MM.1S (cell line): ENCODE measurements around the gene GSE1.

ENCODE experiments used
- DNase-seq: peaks from one replicate; pipeline ENCODE4 v3.0.0-alpha.2; 2015
- H2AFZ ChIP-seq: fragments of 300-600 bp; sonication (generic); 2 replicates; pipeline ENCODE4 v1.6.0; 2016; ENCODE audit warnings: antibody characterized with exemption, low read length
- H3F3A ChIP-seq: fragments of 300-600 bp; sonication (generic); 2 replicates; pipeline ENCODE4 v1.6.1; 2016; ENCODE audit warnings: mild to moderate bottlenecking, antibody characterized with exemption, low read length, moderate library complexity, mixed read lengths; ENCODE audit not compliant: insufficient read depth
- H3K27ac ChIP-seq: fragments of 300-600 bp; sonication (generic); 2 replicates; pipeline ENCODE4 v1.5.1; 2016; ENCODE audit warnings: mild to moderate bottlenecking, low read length
- H3K27me3 ChIP-seq: fragments of 300-600 bp; sonication (generic); replicated peaks from 2 replicates; pipeline ENCODE4 v1.6.0; 2016; ENCODE audit warnings: low read length; ENCODE audit not compliant: insufficient read depth
- H3K36me3 ChIP-seq: fragments of 300-600 bp; sonication (generic); replicated peaks from 2 replicates; pipeline ENCODE4 v1.6.1; 2016; ENCODE audit warnings: mild to moderate bottlenecking, low read length, mixed read lengths; ENCODE audit not compliant: insufficient read depth
- H3K4me1 ChIP-seq: fragments of 300-600 bp; sonication (generic); 2 replicates; pipeline ENCODE4 v1.6.1; 2016; ENCODE audit warnings: low read length, mixed read lengths
- H3K4me2 ChIP-seq: fragments of 300-600 bp; sonication (generic); 2 replicates; pipeline ENCODE4 v1.6.0; 2016; ENCODE audit warnings: low read depth, low read length
- H3K4me3 ChIP-seq: fragments of 300-600 bp; sonication (generic); 2 replicates; pipeline ENCODE4 v1.5.1; 2016; ENCODE audit warnings: low read length, mixed read lengths
- H3K79me2 ChIP-seq: fragments of 300-600 bp; sonication (generic); 2 replicates; pipeline ENCODE4 v1.6.1; 2016; ENCODE audit warnings: mixed run types, low read length, mixed read lengths
- H3K9ac ChIP-seq: fragments of 300-600 bp; sonication (generic); 2 replicates; pipeline ENCODE4 v1.6.1; 2016; ENCODE audit warnings: low read length, mixed read lengths
- H3K9me2 ChIP-seq: fragments of 300-600 bp; sonication (generic); replicated peaks from 2 replicates; pipeline ENCODE4 v1.6.1; 2016; ENCODE audit warnings: mild to moderate bottlenecking, low read length, mixed read lengths; ENCODE audit not compliant: insufficient read depth
- H3K9me3 ChIP-seq: fragments of 300-600 bp; sonication (generic); replicated peaks from 2 replicates; pipeline ENCODE4 v1.6.1; 2016; ENCODE audit warnings: mild to moderate bottlenecking, low read length, mixed read lengths; ENCODE audit not compliant: insufficient read depth
- H4K20me1 ChIP-seq: fragments of 300-600 bp; sonication (generic); 2 replicates; pipeline ENCODE4 v1.6.1; 2016; ENCODE audit warnings: mild to moderate bottlenecking, low read length, moderate library complexity, mixed read lengths; ENCODE audit not compliant: insufficient read depth
- EZH2 ChIP-seq: fragments of 300-600 bp; sonication (generic); optimal IDR thresholded peaks from 2 replicates; pipeline ENCODE3; 2017; ENCODE audit warnings: low read depth, mild to moderate bottlenecking, antibody characterized with exemption, low read length, mixed read lengths
- EZH2phosphoT487 ChIP-seq: fragments of 300-600 bp; sonication (generic); IDR thresholded peaks from 2 replicates; pipeline ENCODE4 v1.6.1; 2018; ENCODE audit warnings: antibody characterized with exemption, low read length
- TF ChIP-seq, protein P1 (sequence below): fragments of 300-600 bp; sonication (generic); IDR thresholded peaks from 2 replicates; pipeline ENCODE4 v1.5.1; 2016; ENCODE audit warnings: antibody characterized with exemption, low read length, mixed read lengths

The GSE1 gene

DNA sequence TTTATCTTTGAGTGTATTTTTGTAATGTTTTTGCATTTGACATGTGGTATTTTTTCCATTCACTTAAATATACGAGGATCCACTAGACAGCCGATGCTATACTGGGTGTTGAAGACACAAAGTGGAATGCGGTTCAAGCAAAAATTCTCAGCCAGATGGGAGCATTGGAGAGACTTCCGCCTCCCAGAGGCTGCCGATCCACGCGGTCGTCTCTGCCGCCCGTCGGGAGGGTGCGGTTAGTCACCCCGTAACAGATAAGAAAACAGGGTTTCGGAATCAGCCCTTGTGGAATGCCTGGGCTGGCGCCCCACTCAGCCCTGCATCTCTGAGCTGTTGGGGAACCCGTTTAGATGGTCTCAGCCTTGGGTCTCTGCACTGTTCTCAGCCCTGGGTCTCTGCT, 7.3 kb downstream of the GSE1 start:
- Histone ChIP-seq H3K79me2 (peaks cover 79% of the 10 kb centered on the region), H3K9me3 (no peaks in the 10 kb centered on the region), H3F3A (no peaks in the 10 kb centered on the region), H3K4me2 (no peak overlapping the region), H3K4me3 (no peak overlapping the region), H3K27me3 (no peaks in the 10 kb centered on the region), H3K27ac (no peak overlapping the region), H3K36me3 (no peaks in the 10 kb centered on the region), H3K9me2 (no peaks in the 10 kb centered on the region), H3K9ac (no peak overlapping the region), H2AFZ (no peak overlapping the region), H3K4me1 (no peaks in the 10 kb centered on the region), H4K20me1 (no peaks in the 10 kb centered on the region)
- TF ChIP-seq EZH2, result no peak
- TF ChIP-seq, protein P1, sequence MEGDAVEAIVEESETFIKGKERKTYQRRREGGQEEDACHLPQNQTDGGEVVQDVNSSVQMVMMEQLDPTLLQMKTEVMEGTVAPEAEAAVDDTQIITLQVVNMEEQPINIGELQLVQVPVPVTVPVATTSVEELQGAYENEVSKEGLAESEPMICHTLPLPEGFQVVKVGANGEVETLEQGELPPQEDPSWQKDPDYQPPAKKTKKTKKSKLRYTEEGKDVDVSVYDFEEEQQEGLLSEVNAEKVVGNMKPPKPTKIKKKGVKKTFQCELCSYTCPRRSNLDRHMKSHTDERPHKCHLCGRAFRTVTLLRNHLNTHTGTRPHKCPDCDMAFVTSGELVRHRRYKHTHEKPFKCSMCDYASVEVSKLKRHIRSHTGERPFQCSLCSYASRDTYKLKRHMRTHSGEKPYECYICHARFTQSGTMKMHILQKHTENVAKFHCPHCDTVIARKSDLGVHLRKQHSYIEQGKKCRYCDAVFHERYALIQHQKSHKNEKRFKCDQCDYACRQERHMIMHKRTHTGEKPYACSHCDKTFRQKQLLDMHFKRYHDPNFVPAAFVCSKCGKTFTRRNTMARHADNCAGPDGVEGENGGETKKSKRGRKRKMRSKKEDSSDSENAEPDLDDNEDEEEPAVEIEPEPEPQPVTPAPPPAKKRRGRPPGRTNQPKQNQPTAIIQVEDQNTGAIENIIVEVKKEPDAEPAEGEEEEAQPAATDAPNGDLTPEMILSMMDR, result no peak
- DNase-seq, result no peak

DNA sequence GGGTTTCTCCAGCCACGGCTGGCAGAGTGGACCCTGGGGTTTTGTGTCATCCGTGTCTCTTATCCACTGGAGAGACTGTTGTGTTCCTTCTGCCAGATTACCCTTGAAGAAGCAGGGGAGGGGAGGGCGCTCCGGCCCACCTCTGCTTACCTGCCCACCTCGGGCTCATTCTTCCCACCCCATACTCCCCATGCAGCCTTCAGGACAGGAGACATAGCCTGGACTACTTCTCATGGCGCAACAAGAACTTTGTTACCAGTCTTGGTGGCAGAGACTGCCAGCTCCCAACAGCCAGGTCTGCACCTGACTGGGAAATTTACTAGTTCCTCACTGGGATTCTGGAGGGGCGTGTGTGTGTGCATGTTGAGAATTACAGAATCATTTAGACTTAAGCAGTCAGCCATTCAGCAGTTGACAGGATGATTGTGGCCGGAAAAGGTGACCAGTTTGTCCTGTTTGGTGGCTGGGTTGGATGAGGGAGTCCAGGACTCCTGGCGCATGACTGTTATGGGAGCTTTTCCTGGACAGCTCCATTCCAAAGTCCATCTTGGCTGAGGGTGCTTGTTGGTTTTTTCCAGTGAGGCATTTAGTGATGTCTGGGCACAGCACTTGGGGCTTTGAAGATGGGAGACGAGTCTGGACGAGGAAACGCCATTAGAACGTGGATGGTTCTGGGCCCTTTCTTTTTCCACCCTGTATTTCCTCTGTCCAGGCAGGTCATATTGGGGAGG, 8.7 kb downstream of the GSE1 start:
- Histone ChIP-seq H4K20me1 (no peaks in the 10 kb centered on the region), H2AFZ (no peak overlapping the region), H3K27me3 (no peaks in the 10 kb centered on the region), H3K4me3 (no peak overlapping the region), H3F3A (no peaks in the 10 kb centered on the region), H3K9me2 (no peaks in the 10 kb centered on the region), H3K9me3 (no peaks in the 10 kb centered on the region), H3K9ac (no peak overlapping the region), H3K36me3 (no peaks in the 10 kb centered on the region), H3K4me2 (no peak overlapping the region), H3K27ac (no peak overlapping the region), H3K4me1 (no peaks in the 10 kb centered on the region), H3K79me2 (peaks cover 71% of the 10 kb centered on the region)
- DNase-seq, result no peak
- TF ChIP-seq, protein P1, result no peak
- TF ChIP-seq EZH2phosphoT487, result no peak
- TF ChIP-seq EZH2, result no peak

DNA sequence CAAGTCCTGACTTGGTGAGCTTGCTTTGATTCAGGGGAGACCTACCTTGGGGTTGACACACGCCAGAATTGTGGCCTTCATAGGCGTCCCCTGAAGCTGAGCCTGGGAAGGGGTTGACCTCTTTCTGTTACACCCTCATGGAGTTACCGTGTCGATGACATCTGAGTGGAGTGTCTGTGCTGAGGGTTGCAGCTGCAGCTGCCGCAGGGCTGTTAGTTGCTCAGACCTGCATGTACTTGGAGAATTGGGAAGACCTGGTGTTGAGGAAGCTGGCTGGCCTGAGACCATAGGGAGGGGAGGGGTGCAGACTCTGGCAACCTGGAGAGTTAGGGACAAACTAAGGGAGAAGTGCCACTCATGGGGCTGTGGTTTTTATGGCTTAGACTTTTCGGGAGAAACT, 9.6 kb downstream of the GSE1 start:
- TF ChIP-seq EZH2, result no peak
- TF ChIP-seq, protein P1, result no peak
- TF ChIP-seq EZH2phosphoT487, result no peak
- H3K4me3 ChIP-seq, result no peak overlapping the region
- DNase-seq, result no peak
- no peaks in the 10 kb centered on the region for H3K27me3 ChIP-seq
- H3K9ac ChIP-seq, result no peak overlapping the region
- H3K9me3 ChIP-seq, result no peaks in the 10 kb centered on the region
- no peaks in the 10 kb centered on the region for H4K20me1 ChIP-seq
- no peak overlapping the region for H2AFZ ChIP-seq
- H3K36me3 ChIP-seq, result no peaks in the 10 kb centered on the region
- no peaks in the 10 kb centered on the region for H3K4me1 ChIP-seq
- no peaks in the 10 kb centered on the region for H3K9me2 ChIP-seq
- no peak overlapping the region for H3K27ac ChIP-seq
- H3K79me2 ChIP-seq, result peaks cover 69% of the 10 kb centered on the region
- H3F3A ChIP-seq, result no peaks in the 10 kb centered on the region
- H3K4me2 ChIP-seq, result no peak overlapping the region
